ENCODE measurements around the gene ITGAE. TPM values are rescaled to one million over a fixed set of nuclear protein-coding genes. Genes with fewer than 3 reads are reported as not detected.
A peak's percentile ranks its signal among the peaks of the same experiment; 100 is the strongest.
"Not testable (repeated sequence)": the region's sequence is repeated elsewhere in the genome, so short reads cannot be mapped to it uniquely, and the experiment has no call there.

ITGAE gene
- polyA plus RNA-seq, 2 of the 4 experiments (the other 2 are of a cell fraction), result 154 to 156 TPM

GRCh38 chr17:3732210-3732621, 68.8 kb downstream of the ITGAE start:
- POLR2A ChIA-PET, result no interaction called here
- Histone ChIP-seq H3K9me3 (no peaks in the 10 kb centered on the region), H3K4me3 (no peak overlapping the region), H3K4me1 (0 out of 3 replicates have a peak, but pooled peaks cover 4% of the 10 kb centered on the region), H3K27ac (no peak overlapping the region), H3K4me2 (no peak overlapping the region)
- FAIRE-seq (peak; percentile 73), DNase-seq (ENCODE audit: low read depth in 1 of 2, low spot score in 1 of 2) (peak in 1 of 2 experiments; percentile 46), ATAC-seq (peak; percentile 54 to 63; a peak in 5 of 6 replicates)
- TF ChIP-seq RAD21 (conservative IDR thresholded peaks at IDR 0.05 in 1 of 2, IDR thresholded peaks at IDR 0.05 in 1 of 2) (peak in 1 of 2 experiments; percentile 18; a peak in 1 of 5 replicates), HEYL (CRISPR knock-in tag; IDR thresholded peaks at IDR 0.05) (no peak), RNF2 (IDR thresholded peaks at IDR 0.05; ENCODE audit: borderline replicate concordance, low read depth) (no peak)
- WGBS (ENCODE audit: missing lambda C conversion rate), result 44% methylated on average over 9 of the region's 9 CpGs
- CTCF ChIA-PET, result interaction anchor here (0.6 to 16.3 kb wide), 15 partner anchors 9 to 684 kb away, joined by 3 to 491 read pairs (median 7); partner anchors contain the start of genes HASPIN and NCBP3

- FAIRE-seq, result no peak
- no peak overlapping the region for H3K4me2 ChIP-seq
- H3K9me3 ChIP-seq, result no peaks in the 10 kb centered on the region
- TF ChIP-seq PBX3 (IDR thresholded peaks at IDR 0.05) (no peak), HMGXB4 (CRISPR knock-in tag; IDR thresholded peaks at IDR 0.05; ENCODE audit: borderline replicate concordance) (no peak), RNF2 (IDR thresholded peaks at IDR 0.05; ENCODE audit: borderline replicate concordance, low read depth) (no peak), ZSCAN20 (CRISPR knock-in tag; IDR thresholded peaks at IDR 0.05) (no peak), ZFP36 (IDR thresholded peaks at IDR 0.05; ENCODE audit: borderline replicate concordance, partially characterized antibody) (no peak), FOXS1 (CRISPR knock-in tag; IDR thresholded peaks at IDR 0.05) (no peak), USF2 (IDR thresholded peaks at IDR 0.05) (no peak), EP300 (IDR thresholded peaks at IDR 0.05) (no peak), GATA3 (IDR thresholded peaks at IDR 0.05; ENCODE audit: borderline replicate concordance) (no peak), EHF (CRISPR knock-in tag; IDR thresholded peaks at IDR 0.05) (no peak), KDM5A (IDR thresholded peaks at IDR 0.05) (no peak), BHLHE40 (IDR thresholded peaks at IDR 0.05; ENCODE audit: low read depth, low read length) (no peak), HOXB5 (CRISPR knock-in tag; IDR thresholded peaks at IDR 0.05) (no peak)
- 0 out of 3 replicates have a peak, but pooled peaks cover 4% of the 10 kb centered on the region for H3K4me1 ChIP-seq
- WGBS (ENCODE audit: missing lambda C conversion rate), result 68% methylated on average over 9 of the region's 9 CpGs
- no peak for DNase-seq (ENCODE audit: low read depth in 1 of 2, low spot score in 1 of 2)
- no peak overlapping the region for H3K4me3 ChIP-seq
- H3K27ac ChIP-seq, result no peak overlapping the region
- POLR2A ChIA-PET, result no interaction called here
- CTCF ChIA-PET, result interaction anchor here (0.5 to 16.3 kb wide), 10 partner anchors 8 to 725 kb away, joined by 3 to 491 read pairs (median 6); partner anchors contain the start of genes HASPIN and NCBP3
- no peak for ATAC-seq
These were observed 70.0 kb downstream of the ITGAE start for GRCh38 chr17:3730881-3731429.

GRCh38 chr17:3729881-3730280, 71.1 kb downstream of the ITGAE start:
- Histone ChIP-seq H3K4me1 (peaks cover 12% of the 10 kb centered on the region), H3K4me2 (no peak overlapping the region), H3K27ac (no peak overlapping the region), H3K4me3 (no peak overlapping the region), H3K9me3 (no peaks in the 10 kb centered on the region)
- FAIRE-seq, result no peak
- WGBS (ENCODE audit: missing lambda C conversion rate), result 95% methylated on average over 6 of the region's 6 CpGs
- TF ChIP-seq NFE2L2 (conservative IDR thresholded peaks at IDR 0.05; ENCODE audit: low read length), result no peak
- no peak for TF ChIP-seq EHMT2 (IDR thresholded peaks at IDR 0.05; ENCODE audit: low read depth)
- TF ChIP-seq TFCP2L1 (CRISPR knock-in tag; IDR thresholded peaks at IDR 0.05), result no peak
- no peak for TF ChIP-seq NPAS2 (CRISPR knock-in tag; IDR thresholded peaks at IDR 0.05; ENCODE audit: borderline replicate concordance)
- TF ChIP-seq SMC3 (IDR thresholded peaks at IDR 0.05), result no peak
- TF ChIP-seq NR3C1 (IDR thresholded peaks at IDR 0.05), result no peak
- no peak for TF ChIP-seq SREBF2 (IDR thresholded peaks at IDR 0.05)
- TF ChIP-seq MAFK (IDR thresholded peaks at IDR 0.05; ENCODE audit: partially characterized antibody), result no peak
- no peak for TF ChIP-seq ESRRA (IDR thresholded peaks at IDR 0.05; ENCODE audit: borderline replicate concordance, low read length)
- no peak for TF ChIP-seq RNF2 (IDR thresholded peaks at IDR 0.05; ENCODE audit: borderline replicate concordance, low read depth)
- TF ChIP-seq EP300 (IDR thresholded peaks at IDR 0.05), result no peak
- no peak for TF ChIP-seq RFX5 (IDR thresholded peaks at IDR 0.05)
- no peak for TF ChIP-seq HOXB13 (CRISPR knock-in tag; IDR thresholded peaks at IDR 0.05; ENCODE audit: low read depth)
- TF ChIP-seq CBX8 (IDR thresholded peaks at IDR 0.05), result no peak
- no peak for ATAC-seq
- ChIA-PET CTCF (interaction anchor here (1.6 to 16.3 kb wide), 5 partner anchors 8 to 681 kb away, joined by 3 to 491 read pairs (median 5); no protein-coding TSS in a partner anchor), POLR2A (no interaction called here)
- no peak for DNase-seq (ENCODE audit: low read depth in 1 of 2, low spot score in 1 of 2)

- DNase-seq (ENCODE audit: low read depth in 1 of 2, low spot score in 1 of 2); FAIRE-seq; H3K9me3 ChIP-seq; H3K4me2 ChIP-seq; ATAC-seq; POLR2A ChIA-PET; H3K4me3 ChIP-seq; H3K27ac ChIP-seq: not testable (repeated sequence)
- WGBS (ENCODE audit: missing lambda C conversion rate), result 98% methylated on average over 3 of the region's 3 CpGs
- CTCF ChIA-PET, result interaction anchor here (0.9 to 16.3 kb wide), 11 partner anchors 10 to 839 kb away, joined by 3 to 491 read pairs (median 4); partner anchors contain the start of gene P2RX5
- peaks cover 12% of the 10 kb centered on the region for H3K4me1 ChIP-seq
These were observed 72.9 kb downstream of the ITGAE start for GRCh38 chr17:3728099-3728498.

Measured in A549 (cell line).